Left renal cortex interstitium (tissue), 4 donors: Measurements from ENCODE around the gene TEAD1. TPM values are rescaled to one million over a fixed set of nuclear protein-coding genes. Genes with fewer than 3 reads are reported as not detected.

Experiments used
- DNase-seq, 4 donors: peaks; one replicate each; pipeline ENCODE4 v3.0.0-alpha.2; 2013; ENCODE audit warnings: low read depth in 4 of 4, low spot score in 2 of 4, missing footprints in 1 of 4
- polyA plus RNA-seq, 4 donors: library from polyadenylated mRNA; unstranded; fragments of 120-200 nt; gene quantifications; one replicate each; pipeline ENCODE4 v1.2.1, GENCODE V29; 2013; ENCODE audit not compliant: insufficient read length in 4 of 4

TEAD1 gene
- polyA plus RNA-seq: 10 to 100 TPM; 77.4 to 91.7 (median 86.5) TPM

DNA sequence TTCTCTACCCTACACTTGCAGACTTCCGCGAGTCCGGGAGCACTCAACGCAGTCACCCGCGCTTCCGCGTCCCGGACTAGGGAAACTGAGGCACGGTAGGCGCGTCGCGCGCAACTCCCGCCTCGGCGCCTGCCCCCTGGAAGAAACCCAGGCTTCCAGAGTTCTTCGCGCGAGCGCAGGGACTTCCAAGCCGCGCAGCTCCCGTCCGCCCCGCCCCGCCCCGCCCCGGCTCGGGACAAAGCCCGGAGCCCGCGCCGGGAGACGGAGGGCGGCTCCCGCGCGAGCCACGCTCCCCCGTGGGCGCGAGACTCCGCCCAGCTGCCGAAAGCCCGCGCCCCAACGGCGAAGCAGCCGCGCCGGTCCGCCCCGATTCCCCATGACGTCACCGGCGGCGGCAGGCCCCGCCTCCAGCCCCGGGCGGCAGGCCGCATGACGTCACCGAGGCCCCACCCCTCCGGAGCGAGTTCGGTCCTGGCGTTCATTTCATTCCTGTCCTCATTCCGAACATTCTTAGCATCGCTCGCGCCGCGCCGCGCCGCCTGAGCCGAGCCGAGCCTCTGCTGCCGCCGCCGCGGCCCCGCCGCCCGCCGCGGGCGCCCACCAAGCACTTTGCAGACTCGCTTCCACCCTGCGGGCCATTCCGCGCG, at the start of gene TEAD1:
TSS of gene TEAD1 (plus strand) at position 498 of the 647 bp plus-strand sequence.
- peak in 3 of 4 donors; percentile 78 to 88 (median 88) for DNase-seq

DNA sequence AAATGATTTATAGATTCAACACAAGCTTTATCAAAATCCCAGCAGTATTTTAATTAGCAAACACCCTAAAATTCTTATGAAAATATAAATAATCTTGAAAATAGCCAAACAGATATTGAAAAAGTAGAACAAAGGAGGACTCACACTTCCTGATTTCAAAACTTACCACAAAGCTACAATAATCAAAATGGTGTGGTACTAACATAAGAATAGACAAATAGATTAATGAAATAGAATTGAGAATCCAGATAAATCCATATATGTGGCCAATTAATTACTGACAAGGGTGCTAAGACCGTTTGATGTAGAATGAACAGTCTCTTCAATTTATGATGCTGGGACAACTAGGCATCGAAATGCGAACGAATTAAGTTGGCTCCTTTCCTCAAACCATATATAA, 49.6 kb upstream of the TEAD1 start:
- DNase-seq: no peak

DNA sequence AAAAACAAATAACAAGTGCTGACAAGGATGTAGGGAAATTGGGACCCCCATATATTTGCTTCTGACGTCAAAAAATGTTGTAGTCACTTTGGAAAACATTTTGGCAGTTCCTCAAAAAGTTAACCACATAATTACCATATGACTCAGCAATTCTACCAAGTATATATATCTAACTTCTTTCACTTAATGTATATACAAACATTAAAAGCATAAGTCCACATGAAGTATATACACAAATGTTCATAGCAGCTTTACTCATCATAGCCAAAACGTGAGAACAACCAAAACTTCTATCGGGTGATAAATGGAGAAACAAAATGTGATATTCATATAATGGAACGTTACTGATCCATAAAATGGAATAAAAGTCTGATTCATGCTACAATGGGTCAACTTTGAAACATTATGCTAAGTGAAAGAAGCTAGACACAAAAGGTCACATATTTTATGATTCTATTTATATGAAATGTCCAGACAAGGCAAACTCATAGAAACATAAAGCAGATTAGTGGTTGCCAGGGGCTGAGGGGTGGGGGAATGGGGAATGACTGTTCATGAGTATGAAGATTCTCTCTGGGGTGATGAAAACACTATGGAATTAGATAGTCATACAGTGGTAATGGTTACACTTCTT, 48.7 kb upstream of the TEAD1 start:
- DNase-seq: no peak

DNA sequence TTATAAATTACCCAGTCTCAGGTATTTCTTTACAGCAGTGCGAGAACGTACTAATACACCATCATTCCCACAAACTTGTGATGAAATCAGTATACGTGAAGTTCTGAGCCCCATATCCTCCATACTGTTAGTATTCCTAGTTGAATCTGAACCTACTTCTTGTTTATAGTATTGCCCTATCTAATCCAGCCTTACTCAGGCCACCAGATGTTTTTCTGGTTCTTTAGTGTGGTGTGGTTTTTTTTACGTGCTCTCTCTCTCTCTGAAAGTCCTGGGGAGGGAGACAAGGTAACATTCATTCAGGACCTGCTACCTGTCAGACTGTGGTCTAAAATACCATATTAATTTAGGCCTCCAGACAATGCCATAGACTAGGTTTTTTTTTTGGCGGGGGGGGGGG, 47.6 kb upstream of the TEAD1 start:
- DNase-seq: no peak

DNA sequence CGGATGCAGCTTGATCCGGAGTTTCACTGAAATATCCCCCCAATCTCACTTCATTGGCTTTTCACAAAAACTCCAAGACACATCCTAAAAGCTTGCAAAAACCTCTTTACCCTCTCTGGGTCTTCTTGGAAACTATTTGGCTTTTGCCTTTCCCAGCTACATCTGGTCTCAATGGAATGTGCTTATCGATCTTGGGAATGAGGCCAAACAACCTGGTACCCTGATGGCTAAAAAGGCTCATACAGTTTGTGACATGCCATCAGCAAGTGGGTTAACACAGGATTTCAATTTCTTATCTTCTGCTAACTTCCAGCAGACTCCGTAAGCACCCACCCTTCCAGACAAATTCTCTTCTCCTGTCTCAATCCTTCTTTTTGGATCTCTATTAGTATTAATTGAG, 45.9 kb upstream of the TEAD1 start:
- no peak for DNase-seq

DNA sequence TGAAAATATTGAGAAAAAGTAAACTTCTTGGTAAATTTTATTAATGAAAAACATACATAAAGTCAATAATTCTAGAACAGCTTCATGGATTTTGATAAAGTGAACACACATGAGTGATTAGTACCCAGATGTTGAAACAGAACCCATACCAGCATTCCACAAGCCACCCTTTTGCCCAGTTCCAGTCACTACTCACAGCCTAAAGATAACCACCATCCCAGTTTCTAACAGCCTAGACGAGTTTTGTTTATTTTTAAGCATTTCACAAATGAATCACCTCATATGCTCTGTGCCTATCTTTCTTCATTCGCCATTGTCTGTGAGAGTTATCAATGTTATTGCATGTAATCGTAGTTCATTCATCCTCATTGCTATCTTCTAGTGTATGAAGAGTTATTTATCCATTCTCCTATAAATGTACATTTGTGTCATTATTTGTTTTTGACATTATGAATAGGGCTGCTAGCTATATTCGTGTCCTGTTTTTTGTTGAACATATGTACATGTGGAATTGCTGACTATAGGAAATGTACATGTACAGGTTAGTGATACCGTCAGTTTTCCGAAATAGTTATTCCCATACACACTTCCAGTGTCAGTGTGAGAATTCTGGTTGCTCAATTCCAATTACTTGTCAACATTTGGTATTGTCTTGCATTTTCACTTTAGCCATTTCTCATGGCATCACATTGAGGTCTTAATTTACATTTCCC, 44.5 kb upstream of the TEAD1 start:
- no peak for DNase-seq

DNA sequence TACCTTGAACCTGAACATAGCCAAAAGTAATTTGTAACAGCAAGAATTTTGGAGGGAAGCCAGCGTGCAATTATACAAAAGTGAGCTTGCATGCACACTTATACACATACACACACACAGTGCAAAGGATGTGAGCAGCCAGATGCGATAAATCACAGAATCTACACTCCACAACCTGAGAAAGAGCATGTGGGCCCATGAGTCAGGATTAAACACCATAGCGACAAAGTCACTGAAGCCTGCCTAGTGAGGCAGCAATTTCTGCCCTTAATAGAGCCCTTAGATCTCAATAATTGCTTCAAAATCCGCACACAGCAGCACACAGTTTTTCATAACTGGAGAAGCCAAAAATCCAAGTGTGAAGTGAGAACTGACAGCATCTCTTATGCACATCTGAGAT, 42.6 kb upstream of the TEAD1 start:
- DNase-seq: no peak

DNA sequence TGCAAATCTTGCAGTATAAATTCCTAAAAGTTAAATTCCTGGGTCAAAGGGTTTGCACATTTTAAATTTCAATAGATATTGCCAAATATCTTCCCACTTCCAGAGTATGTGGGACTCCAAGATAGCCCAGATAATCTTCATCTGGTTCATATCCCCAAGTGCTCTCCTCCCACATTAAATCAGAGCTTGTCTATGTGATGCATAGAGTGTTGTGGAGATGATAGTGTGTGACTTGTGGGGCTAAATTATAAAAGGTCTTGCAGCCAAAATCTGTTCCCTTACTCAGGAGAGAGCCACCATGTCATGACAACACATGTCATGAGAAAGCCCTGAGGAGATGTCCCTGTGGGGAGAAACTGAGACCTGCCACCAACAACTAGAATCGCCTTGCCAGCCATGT, 39.9 kb upstream of the TEAD1 start:
- no peak for DNase-seq

DNA sequence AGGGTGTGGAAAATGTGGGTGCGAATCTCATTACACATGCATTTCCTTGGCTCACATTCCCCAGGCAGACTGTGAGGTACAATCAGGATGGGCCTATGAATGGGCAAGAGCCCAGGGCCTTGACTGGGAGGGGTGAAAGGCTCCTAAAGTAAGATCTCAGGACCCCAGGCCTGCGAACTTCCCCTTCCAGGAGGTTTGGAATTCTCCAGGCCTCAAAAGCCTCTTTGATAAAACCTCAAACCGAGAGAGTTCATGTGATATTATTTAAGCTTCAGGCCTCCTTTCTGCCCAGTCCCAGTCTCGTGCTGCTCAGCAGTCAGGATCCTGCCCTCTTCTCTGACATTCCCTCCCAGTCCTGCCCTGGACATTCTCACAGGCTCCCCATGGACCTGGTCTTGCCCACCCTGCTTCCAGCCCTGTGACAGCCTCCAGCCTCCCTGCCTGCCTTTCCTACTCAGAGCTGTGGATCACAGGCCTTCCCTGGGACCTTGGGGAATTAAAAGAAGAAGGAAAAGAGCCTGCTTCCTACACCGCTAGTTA, 37.3 kb upstream of the TEAD1 start:
- DNase-seq: no peak

DNA sequence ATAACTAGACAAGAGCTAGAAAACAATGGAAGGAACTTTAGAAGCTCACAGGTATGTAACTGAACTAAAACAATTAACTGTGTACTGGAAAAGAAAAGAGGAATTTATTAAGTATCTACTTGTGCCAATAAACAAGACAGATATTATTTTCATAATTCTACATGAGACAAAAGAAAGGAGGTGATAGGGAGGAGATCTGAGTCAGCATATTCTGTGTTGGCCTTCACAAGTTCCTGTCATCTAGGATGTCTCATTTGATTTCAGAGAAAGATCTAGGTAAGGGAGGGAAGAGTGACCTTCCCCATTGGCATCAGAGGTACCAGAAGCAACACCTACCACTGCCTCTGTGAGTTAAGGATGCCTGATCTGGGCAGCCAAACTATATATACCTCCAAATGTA, 34.8 kb upstream of the TEAD1 start:
- DNase-seq: no peak

DNA sequence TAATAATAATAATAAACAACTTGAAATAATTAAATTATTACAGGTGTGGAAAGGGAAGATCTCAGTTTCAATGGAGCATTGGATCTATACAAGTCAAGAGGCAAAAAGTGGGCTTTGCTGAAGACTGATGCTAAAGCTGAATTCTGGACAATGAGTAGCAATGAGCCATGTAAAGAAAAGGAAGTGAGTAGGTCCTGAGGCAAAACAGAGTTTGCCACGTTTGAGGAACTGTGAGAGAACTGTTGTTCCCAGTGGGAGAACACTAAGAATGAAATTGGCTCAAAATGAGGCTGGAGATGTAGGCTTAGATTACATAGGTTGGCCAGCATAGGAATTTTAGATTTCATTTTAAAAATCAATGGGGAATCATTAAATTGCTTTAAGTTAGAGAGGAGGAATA, 33.9 kb upstream of the TEAD1 start:
- no peak for DNase-seq

DNA sequence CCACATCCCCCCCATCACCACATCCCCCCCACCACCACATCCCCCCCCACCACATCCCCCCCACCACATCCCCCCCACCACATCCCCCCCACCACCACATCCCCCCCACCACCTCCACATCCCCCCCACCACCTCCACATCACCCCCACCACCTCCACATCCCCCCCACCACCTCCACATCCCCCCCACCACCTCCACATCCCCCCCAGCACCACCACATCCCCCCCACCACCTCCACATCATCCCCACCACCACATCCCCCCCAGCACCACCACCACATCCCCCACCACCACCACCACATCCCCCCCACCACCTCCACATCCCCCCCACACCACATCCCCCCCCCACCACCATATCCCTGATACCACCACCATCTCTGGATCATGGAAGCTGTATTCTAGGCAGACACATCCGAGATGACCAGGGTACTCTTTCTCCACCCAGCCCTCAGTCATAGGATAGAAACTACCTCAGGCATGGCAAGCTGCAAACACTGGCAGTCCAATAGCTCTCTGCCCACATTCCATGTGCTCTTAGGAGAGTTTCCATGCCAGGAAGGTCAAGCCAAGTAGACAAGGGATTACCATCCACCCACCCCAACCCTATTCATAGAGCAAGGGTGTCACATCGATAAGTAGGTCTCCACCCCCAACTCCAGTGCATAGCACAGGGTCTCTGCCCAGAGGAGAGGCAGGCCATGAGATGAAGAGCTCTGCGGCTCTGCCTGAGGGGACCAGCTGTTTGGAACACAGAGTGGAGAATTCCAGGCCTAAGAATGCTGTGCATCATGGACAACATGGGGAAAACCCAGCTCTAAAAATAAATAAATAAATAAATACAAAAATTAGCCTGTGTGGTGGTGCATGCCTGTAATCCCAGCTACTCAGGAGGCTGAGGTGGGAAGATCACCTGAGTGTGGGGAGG, 33.0 kb upstream of the TEAD1 start:
- no peak for DNase-seq

DNA sequence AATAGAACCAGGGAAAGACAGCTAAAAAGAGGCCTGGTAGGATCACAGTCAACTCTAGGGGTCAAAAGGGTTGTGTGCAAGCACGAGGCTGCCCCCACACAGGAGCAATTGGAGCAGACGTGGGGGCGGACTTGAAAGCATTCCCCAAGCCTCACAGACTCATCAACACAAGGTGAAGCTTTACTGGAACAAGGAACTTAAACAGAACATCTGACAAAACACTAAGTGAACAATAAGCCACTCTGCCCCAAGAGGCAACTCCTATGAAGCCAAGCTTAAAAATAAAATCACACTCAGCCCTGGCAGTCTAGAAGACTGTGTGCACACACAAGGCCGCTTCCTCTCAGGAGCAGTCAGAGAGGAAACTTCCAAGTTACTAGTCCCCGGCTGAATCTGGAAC, 32.2 kb upstream of the TEAD1 start:
- peak in 1 of 4 donors; percentile 17 for DNase-seq

DNA sequence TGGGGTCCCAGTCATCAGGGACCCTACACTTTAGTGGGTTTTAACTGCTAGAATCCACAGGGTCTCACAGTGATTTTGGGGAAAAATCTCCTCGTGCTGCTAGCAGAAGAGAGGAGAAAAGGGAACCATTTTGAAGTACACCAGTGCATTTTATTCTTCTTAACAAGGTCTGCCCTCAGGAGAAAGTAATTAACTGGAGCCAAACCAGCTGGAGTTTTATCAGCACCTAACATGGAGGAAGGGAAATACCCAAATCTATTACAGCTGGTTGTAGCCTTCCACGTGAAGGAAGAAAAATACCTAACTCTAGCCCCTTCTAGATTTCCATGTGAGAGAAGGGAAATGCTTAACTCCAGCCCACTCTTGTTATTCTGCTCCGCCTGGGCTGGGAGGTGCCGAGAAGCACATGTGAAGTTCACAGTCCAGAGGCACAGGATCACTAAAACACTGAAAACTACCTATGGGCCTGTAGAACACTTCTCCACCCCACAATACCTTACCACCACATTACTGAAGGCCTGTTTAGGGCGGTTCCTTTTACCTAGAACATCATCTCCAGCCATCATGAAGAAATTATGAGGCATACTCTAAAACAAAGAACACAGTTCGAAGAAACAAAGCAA, 31.3 kb upstream of the TEAD1 start:
- DNase-seq: no peak

DNA sequence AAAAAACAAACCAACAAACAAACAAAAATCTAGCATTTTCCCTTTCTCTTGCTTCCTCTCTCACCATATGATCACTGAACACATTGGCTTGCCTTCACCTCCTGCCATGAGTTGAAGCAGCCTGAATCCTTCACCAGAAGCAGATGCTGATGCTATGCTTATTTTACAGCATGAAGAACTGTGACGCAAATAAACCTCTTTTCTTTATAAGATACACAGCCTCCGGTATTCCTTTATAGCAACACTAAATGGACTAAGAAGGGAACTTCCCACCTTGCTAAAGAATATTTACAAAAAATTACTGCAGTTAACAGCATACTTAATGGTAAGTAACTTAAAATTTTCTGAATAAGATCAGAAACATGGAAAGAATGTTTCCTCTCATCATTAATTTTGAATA, 27.7 kb upstream of the TEAD1 start:
- DNase-seq: no peak

DNA sequence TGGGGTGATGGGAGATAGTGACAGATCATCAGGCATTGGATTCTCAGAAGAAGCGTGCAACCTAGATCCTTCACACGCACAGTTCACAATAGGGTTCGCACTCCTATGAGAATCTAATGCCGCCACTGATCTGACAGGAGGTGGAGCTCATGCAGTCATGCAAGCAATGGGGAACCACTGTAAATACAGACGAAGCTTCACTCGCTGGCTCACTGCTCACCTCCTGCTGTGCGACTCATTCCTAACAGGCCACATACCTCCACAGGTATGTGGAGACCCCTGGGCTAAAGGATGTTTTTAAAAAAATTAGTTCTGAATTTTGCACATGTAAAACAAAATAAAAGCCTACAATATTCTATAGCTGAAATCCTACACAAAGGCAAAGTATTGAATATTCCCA, 20.5 kb upstream of the TEAD1 start:
- DNase-seq: no peak

DNA sequence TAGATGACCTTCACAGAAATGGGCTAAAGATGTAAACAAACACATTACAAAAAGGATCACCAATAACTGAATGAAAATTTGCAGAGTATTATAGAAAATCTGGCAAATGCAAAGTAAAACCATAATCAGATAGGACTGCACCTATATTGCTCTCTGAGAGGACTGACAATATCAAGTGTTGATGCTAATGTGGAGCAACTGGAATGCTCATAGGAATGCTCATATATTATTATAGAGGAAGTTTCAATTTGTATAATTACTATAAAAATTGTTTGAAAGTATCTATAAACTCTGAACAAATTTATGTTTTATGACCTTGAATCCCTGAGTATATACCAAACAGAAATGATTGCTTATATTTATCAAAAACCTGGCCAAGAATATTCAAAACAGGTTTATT, 18.4 kb upstream of the TEAD1 start:
- DNase-seq: no peak

DNA sequence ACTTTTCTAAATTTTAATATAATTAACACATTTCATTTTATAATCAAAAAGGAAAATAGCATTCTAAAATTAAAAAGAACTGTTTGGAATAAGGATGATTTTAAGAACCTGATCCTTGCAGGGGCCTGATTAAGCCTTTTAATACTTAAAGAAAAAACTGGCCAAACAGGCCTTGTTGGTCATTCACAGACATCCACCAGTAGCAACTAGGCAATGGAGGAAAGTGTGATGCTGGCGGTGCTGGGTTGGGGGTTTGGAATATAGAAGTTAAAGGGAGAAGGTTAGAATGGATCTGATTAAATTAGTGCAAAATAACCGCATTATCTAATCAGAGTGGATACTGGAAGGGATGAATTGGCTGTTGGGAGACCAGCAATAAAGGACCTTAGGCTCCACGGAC, 16.9 kb upstream of the TEAD1 start:
- DNase-seq: no peak

DNA sequence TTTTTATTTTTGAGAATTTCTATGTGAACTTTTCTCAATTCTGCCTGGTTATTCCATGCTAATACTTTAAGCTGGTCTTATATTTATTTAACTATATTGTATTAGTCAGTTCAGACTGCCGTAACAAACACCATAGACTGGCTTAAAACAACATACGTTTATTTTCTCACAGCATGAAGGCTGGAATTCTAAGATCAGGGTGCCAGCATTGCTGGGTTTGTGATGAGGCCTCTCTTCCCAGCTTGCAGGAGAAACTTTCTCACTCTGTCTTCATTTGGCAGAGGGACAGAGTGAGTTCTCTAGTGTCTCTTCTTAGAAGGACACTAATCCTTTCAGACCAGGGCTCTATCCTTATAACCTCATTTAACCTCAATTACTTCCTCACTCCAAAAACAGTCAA, 16.2 kb upstream of the TEAD1 start:
- DNase-seq: no peak

DNA sequence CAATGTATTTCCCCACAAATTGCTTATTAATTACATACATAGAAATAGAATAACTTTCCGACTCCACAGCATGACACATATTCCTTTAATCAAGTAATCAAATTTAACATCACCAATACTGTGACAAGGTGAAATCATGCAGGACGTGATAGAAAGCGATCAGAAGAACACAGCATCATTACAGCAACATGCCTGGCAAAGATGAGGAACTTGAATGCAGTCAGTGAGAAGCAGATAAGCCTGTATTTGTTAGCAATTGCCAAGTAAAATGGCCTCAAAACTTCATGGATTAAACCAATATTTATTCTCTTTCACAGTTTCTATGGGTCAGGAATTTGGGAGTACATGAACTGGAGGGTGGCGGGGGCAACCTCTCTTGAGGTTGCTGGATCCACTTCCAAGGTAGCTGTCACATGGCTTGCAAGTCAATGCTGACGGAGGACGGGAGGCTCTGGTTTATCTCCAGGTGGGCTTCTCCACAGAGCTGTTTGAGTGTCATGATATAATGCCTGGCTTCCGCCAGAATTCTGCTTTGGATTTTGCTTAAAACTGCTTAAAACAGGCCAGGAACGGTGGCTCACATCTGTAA, 12.0 kb upstream of the TEAD1 start:
- DNase-seq: no peak
